SJCRH30 (cell line): ENCODE results near the gene SFXN3. TPM values are rescaled to one million over a fixed set of nuclear protein-coding genes. Genes with fewer than 3 reads are reported as not detected.
"Not testable (repeated sequence)": the region's sequence is repeated elsewhere in the genome, so short reads cannot be mapped to it uniquely, and the experiment has no call there.

Experiments
- DNase-seq, 2 experiments: peaks; one replicate each; pipeline ENCODE4 v3.0.0-alpha.2; 2015 to 2020
- H3K27ac ChIP-seq: fragments of 250-450 bp; sonication (Bioruptor Pico); 2 replicates; pipeline ENCODE4 v1.5.1; 2020; ENCODE audit warnings: mild to moderate bottlenecking, moderate library complexity
- H3K27me3 ChIP-seq: fragments of 250-450 bp; sonication (Bioruptor Pico); 2 replicates; pipeline ENCODE4 v1.5.1; 2020; ENCODE audit warnings: mild to moderate bottlenecking, moderate library complexity
- H3K36me3 ChIP-seq: fragments of 250-450 bp; sonication (Bioruptor Pico); 2 replicates; pipeline ENCODE4 v1.5.1; 2020; ENCODE audit warnings: mild to moderate bottlenecking, moderate library complexity
- H3K4me1 ChIP-seq: fragments of 250-450 bp; sonication (Bioruptor Pico); 2 replicates; pipeline ENCODE4 v1.5.1; 2020; ENCODE audit warnings: mild to moderate bottlenecking, moderate library complexity
- H3K4me3 ChIP-seq: fragments of 250-450 bp; sonication (Bioruptor Pico); 2 replicates; pipeline ENCODE4 v1.5.1; 2020; ENCODE audit warnings: mild to moderate bottlenecking, moderate library complexity
- H3K9me3 ChIP-seq: fragments of 250-450 bp; sonication (Bioruptor Pico); replicated peaks from 2 replicates; pipeline ENCODE4 v1.5.1; 2020; ENCODE audit warnings: mild to moderate bottlenecking, moderate library complexity
- total RNA-seq: library from RNA; depleted of rRNA; stranded (reverse); fragments of >200 nt; shearing (Covaris generic); gene quantifications from 2 replicates; pipeline ENCODE4 v1.2.3, GENCODE V29; 2014

Gene SFXN3
- total RNA-seq, 1 experiment from 2014 or later, result 15.3 TPM

DNA sequence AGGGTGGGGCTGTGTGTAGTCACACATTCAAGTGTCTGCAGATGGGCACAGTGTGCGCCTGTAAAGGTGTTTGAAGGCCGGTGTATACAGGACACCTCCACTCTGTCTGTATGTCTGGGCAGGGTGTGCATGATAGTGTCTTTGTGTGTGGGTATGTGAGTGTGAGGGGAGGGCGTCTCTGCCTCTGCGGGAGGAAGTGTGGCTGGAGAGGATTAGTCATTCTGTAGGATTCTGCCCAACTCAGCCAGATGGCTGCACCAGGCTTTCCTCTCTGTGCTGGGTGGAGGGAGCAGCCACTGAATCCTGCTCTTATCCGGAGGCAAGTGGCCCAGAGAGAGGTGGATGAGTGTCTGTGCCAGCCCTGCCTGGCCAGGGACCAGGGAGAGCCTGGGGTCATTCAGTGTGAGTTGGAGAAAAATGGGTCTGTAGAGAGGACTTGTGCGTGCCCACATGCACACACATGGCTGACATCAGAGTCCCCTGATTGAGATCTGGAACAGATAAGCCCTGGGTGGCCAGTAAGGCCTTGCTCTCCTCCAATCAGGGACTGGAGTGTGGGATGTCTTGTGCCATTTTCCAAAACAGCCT is 1.7 kb downstream of the SFXN3 start:
- no peaks in the 10 kb centered on the region for H3K36me3 ChIP-seq
- peak overlapping the region; percentile 31 for H3K27ac ChIP-seq
- peak; percentile 78 to 81 for DNase-seq
- peaks cover 38% of the 10 kb centered on the region for H3K4me1 ChIP-seq
- H3K27me3 ChIP-seq, result no peaks in the 10 kb centered on the region
- H3K4me3 ChIP-seq, result peak overlapping the region; percentile 53
- no peaks in the 10 kb centered on the region for H3K9me3 ChIP-seq

DNA sequence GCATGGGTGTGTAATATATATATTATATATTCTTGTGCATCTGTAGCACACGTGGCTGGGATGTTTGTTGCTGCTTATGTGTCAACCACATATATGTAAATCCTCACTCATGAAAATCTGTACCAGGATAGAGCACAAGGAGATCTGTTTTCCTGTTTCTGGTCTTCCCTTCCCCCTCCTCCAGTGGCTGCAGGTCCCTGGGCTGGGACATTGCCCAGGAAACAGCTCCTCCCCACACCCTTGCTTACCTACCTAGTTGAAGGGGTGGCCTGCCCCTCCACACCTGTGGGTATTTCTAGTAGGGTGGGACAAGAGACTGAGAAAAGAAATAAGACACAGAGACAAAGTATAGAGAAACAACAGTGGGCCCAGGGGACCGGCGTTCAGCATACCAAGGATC is 2.2 kb downstream of the SFXN3 start:
- peak overlapping the region; percentile 53; the same call in 1 of the 2 replicates for H3K4me3 ChIP-seq
- H3K27me3 ChIP-seq, result no peaks in the 10 kb centered on the region
- H3K9me3 ChIP-seq, result no peaks in the 10 kb centered on the region
- no peak overlapping the region; the same call in 1 of the 2 replicates for H3K27ac ChIP-seq
- peaks cover 34% of the 10 kb centered on the region for H3K4me1 ChIP-seq
- no peaks in the 10 kb centered on the region for H3K36me3 ChIP-seq
- no peak for DNase-seq

DNA sequence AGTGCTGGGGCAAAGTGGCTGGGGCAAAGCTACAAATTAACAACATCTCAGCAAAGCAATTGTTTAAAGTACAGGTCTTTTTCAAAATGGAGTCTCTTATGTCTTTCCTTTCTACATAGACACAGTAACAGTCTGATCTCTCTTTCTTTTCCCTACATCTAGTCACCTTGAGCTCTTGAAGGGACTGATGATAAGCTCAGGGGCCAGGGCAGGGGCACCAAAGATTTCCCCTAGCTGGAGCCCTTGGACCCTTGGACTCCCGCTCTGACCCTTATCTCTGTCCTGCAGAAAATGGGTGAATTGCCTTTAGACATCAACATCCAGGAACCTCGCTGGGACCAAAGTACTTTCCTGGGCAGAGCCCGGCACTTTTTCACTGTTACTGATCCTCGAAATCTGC is 3.4 kb downstream of the SFXN3 start:
- not testable (repeated sequence) for H3K9me3 ChIP-seq, H3K36me3 ChIP-seq, H3K27ac ChIP-seq, H3K4me3 ChIP-seq, DNase-seq, H3K27me3 ChIP-seq
- peaks cover 24% of the 10 kb centered on the region for H3K4me1 ChIP-seq

DNA sequence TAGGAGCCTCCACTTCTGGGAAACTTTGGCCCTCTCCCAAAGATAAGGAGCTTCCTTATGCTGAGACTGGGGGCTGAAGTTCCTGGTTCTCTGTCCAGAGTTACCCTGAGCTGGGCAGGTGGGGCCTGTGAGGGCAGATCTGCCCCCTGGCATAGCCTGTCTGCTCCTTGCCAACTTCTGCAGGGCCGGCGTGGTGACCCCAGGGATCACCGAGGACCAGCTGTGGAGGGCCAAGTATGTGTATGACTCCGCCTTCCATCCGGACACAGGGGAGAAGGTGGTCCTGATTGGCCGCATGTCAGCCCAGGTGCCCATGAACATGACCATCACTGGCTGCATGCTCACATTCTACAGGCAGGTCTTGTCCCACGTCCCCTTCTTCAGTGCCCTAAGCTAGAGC is 4.3 kb downstream of the SFXN3 start:
- Histone ChIP-seq H3K4me1 (peaks cover 17% of the 10 kb centered on the region), H3K36me3 (no peaks in the 10 kb centered on the region), H3K27me3 (no peaks in the 10 kb centered on the region), H3K27ac (no peak overlapping the region), H3K9me3 (no peaks in the 10 kb centered on the region), H3K4me3 (no peak overlapping the region)
- no peak for DNase-seq

DNA sequence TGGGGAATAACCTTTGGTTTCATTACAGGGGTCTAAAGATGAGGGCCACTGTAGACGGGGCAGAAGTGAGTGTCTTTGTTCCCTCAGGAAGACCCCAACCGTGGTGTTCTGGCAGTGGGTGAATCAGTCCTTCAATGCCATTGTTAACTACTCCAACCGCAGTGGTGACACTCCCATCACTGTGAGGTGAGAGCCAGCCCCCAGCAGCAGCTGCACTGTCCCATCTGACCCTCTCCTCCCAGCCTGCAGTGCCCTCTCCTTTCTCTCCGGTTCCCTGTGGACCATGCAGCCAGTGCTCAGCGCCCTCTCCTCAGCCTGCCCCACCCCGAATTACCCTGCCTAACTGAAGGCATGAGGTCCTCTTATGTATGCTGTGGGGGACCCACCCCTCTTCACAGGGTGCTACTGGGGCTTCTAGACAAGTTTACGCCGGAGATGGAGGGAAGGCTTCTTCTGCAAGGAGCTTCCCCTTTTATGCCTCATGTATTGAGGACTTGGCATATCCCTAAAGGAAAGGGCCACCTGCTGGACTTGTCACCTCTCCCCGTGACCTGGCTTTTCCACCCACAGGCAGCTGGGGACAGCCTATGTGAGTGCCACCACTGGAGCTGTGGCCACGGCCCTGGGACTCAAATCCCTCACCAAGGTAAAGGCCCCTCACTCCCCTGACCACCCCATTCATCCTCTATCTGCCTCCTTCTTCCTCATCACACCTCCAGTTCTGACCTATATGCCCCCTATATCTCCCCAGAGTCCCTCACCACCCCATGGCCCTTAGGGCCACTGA is 5.1 kb downstream of the SFXN3 start:
- Histone ChIP-seq H3K4me3 (no peak overlapping the region), H3K4me1 (peaks cover 15% of the 10 kb centered on the region), H3K27me3 (no peaks in the 10 kb centered on the region), H3K9me3 (no peaks in the 10 kb centered on the region), H3K27ac (no peak overlapping the region), H3K36me3 (no peaks in the 10 kb centered on the region)
- DNase-seq, result no peak

DNA sequence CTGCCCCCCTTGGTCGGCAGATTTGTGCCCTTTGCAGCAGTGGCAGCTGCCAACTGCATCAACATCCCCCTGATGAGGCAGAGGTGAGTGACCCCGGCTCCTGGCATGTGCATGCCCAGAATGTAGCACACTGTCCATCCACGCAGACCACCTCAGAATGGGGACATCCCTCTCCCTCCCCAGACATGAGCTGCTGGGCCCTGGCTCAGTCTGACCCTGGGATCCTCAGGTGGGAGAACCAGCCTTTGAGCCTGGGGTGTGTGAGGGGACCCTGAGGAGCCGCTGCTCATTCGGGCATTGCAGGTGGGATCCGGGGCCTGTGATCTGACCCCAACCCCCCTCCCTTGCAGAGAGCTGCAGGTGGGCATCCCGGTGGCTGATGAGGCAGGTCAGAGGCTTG is 5.7 kb downstream of the SFXN3 start:
- no peaks in the 10 kb centered on the region for H3K9me3 ChIP-seq
- DNase-seq, result no peak
- H3K4me1 ChIP-seq, result peaks cover 13% of the 10 kb centered on the region
- no peaks in the 10 kb centered on the region for H3K27me3 ChIP-seq
- no peak overlapping the region for H3K4me3 ChIP-seq
- no peak overlapping the region for H3K27ac ChIP-seq
- no peaks in the 10 kb centered on the region for H3K36me3 ChIP-seq

DNA sequence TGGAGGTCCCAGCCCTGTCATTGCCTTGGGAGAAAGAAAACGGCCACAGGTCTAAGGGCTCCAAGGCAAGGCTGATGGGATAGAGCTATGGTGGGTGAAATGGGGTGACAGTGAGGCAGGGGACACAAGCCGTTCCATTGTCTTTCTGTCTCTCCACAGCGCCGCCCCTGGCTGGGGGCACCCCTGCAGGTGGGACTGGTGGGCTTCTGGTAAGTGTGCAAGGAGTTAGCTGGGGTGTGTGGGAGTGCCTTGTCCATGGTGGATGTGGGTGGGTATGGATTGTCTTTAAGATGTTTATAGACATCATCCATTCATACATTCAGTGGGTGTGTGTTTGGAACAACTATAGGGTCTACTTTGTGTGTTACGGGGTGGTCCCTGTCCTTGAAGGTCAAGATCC is 7.5 kb downstream of the SFXN3 start:
- H3K27ac ChIP-seq, result no peak overlapping the region
- DNase-seq, result no peak
- no peak overlapping the region for H3K4me3 ChIP-seq
- no peaks in the 10 kb centered on the region for H3K36me3 ChIP-seq
- H3K4me1 ChIP-seq, result peaks cover 11% of the 10 kb centered on the region
- H3K27me3 ChIP-seq, result no peaks in the 10 kb centered on the region
- no peaks in the 10 kb centered on the region for H3K9me3 ChIP-seq

DNA sequence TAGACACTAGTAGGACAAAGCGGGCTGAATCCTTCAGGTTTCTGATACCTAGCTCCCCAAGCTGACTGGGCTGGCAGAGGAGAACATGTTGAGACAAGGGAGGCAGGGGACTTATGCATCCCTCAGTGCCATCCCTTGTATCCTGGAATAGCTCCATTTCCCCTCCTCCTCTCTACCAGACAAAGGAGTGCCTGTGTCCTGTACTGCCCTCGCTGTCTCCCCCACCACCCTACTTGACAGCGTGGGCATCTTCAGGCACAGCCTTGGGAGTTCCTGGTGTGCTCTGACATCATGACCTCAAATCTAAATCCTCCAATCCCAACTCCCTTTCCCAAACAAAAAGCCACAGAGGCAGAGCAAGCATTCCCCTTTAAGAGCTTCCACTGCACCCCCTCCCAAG is 9.0 kb downstream of the SFXN3 start:
- Histone ChIP-seq H3K27me3 (no peaks in the 10 kb centered on the region), H3K27ac (no peak overlapping the region), H3K9me3 (no peaks in the 10 kb centered on the region), H3K4me1 (peaks cover 17% of the 10 kb centered on the region), H3K36me3 (no peaks in the 10 kb centered on the region), H3K4me3 (no peak overlapping the region)
- DNase-seq, result no peak

DNA sequence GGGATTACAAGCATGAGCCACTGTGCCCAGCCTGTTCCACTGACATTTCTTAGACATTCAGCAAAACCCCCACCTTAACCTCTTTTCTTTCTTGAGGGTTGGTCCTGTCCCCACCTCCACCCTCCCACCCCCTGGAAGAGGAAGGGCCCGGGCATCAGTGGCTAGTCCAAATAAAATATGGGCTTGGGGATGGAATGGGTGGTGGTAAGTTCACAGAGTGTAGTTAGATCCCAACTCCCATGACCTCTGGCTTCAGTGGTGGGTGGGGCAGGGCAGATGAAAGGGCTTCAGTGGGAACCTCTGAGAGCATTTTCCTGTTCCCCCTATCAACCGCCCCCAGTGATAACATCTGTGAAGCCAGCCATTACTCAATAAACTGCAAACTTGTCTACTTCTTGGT is 9.8 kb downstream of the SFXN3 start:
- H3K4me1 ChIP-seq, result peaks cover 17% of the 10 kb centered on the region
- H3K27ac ChIP-seq, result no peak overlapping the region
- no peak overlapping the region for H3K4me3 ChIP-seq
- no peaks in the 10 kb centered on the region for H3K9me3 ChIP-seq
- no peaks in the 10 kb centered on the region for H3K27me3 ChIP-seq
- no peaks in the 10 kb centered on the region for H3K36me3 ChIP-seq
- DNase-seq, result peak in 1 of 2 experiments; percentile 20

DNA sequence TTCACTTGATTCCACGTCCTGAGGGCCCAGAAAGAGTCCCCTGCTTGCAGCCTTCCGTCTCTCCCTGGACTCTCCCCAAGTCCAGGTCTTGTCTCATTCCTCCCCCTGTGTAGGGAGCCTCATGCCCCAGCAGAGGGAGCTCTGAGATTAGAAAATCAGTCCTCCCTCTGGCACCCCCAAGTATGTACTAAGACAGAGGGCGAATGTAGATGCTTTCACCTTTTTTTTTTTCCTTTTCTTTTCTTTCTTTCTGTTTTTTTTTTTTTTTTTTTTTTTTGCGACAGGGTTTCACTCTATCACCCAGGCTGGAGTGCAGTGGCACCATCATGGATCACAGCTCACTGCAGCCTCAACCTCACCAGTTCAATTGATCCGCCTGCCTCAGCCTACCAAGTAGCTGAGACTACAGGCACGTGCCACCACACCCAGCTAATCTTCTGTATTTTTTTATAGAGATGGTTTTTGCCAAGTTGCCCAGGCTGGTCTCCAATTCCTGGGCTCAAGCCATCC is 10.3 kb downstream of the SFXN3 start:
- H3K27me3 ChIP-seq, result no peaks in the 10 kb centered on the region
- no peaks in the 10 kb centered on the region for H3K36me3 ChIP-seq
- peak; percentile 90 to 96 for DNase-seq
- no peak overlapping the region for H3K27ac ChIP-seq
- no peaks in the 10 kb centered on the region for H3K9me3 ChIP-seq
- no peak overlapping the region for H3K4me3 ChIP-seq
- H3K4me1 ChIP-seq, result peaks cover 17% of the 10 kb centered on the region

DNA sequence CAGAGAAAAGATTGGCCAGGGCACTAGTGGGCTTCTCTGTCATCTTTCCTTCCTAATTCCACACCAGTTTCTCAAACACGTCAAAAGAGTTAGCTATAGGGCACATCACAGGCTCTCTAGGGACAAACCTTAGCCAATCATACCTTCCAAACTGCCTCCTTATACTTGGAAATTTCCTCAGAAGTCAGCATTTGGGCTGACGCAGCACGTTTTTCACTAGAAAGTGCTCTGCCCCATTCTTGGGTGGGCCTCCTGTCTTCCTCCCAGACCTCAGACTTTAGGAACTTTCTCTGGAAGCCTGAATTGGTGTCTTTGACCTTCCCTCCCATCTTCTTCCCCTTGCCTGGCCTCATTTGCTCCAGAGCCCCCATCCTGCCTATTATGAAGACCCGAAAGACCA is 11.1 kb downstream of the SFXN3 start:
- Histone ChIP-seq H3K27ac (no peak overlapping the region; the same call in 1 of the 2 replicates), H3K4me3 (peak overlapping the region; percentile 60), H3K27me3 (no peaks in the 10 kb centered on the region), H3K9me3 (no peaks in the 10 kb centered on the region), H3K4me1 (peaks cover 17% of the 10 kb centered on the region), H3K36me3 (no peaks in the 10 kb centered on the region)
- no peak for DNase-seq

DNA sequence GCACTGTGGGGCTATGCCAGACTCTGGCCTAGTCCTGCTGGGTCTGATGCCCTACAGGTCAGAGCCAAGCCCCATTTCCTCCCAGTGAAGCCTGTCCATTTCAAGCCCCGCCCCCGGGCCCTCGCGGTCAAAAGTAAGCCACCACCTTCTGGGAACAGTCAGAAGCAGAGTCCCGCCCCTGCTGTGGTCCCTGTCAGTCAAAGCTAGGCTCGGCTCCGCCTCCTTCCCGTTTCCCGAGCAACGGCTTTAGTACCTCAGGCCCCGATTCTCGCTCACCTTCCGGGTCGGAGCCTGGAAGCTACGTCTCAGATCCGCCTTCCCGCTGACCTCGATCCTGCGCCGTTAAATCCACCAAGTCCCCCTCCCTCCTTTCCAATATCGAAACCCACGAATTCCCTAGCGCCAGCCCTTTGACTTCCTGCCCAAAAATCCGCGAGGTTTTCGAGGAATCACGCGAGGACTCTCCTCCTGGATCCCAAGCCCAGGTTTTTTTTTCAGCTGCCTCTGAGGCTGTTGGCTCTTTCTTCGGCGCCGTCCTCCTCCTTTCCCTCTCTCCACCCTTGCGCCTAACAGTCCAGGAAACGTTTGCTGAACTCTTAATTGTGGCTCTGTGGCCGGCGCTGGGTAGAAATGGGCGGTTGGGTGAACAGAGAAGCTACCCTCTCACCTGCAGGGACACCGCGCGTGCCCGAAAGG is 11.8 kb downstream of the SFXN3 start:
- Histone ChIP-seq H3K4me3 (peak overlapping the region; percentile 60), H3K27ac (peak overlapping the region; percentile 75), H3K36me3 (no peaks in the 10 kb centered on the region), H3K4me1 (peaks cover 17% of the 10 kb centered on the region), H3K9me3 (no peaks in the 10 kb centered on the region), H3K27me3 (no peaks in the 10 kb centered on the region)
- peak; percentile 98 for DNase-seq

DNA sequence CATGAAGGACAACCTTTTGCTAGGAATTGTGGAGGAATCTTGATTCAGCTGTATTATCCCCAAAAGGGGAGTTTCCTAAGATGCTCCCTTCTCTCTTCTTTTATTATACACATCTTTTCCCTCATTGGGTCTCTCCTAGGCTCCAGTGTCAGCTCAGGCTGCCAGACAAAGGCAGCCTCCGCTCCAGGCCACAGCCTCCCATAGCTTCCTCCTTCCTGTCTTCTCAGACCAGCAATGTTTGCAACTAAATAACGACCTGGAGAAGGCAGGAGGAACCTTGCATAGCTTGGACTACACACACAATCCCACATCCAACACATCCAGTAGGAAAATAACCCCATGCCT is 12.3 kb downstream of the SFXN3 start:
- H3K4me3 ChIP-seq, result peak overlapping the region; percentile 60
- H3K27ac ChIP-seq, result peak overlapping the region; percentile 75
- DNase-seq, result peak in 1 of 2 experiments; percentile 58

DNA sequence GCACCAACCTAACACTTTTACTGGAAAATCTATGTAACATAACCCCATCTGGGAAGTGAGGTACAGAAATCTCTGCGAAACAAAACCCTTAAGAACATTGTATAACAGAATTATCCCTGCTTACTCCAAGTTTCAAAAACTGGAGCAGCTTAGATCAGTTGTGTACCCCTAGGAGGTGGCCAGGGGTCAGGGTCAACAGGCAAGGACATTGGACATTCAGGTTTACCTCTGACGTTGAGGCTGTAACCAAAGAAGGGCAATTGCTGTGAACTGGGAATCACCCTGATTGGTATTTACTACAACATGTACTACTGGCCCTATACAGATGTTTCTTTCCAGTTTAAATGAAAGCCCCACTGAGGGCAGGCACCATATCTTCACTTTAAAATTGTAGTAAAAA is 13.1 kb downstream of the SFXN3 start:
- H3K27me3 ChIP-seq, result no peaks in the 10 kb centered on the region
- no peaks in the 10 kb centered on the region for H3K9me3 ChIP-seq
- no peak overlapping the region for H3K27ac ChIP-seq
- no peaks in the 10 kb centered on the region for H3K36me3 ChIP-seq
- H3K4me1 ChIP-seq, result peaks cover 17% of the 10 kb centered on the region
- DNase-seq, result no peak
- H3K4me3 ChIP-seq, result no peak overlapping the region

More for the DNA sequence above, 12.3 kb downstream of the SFXN3 start:
- H3K4me1 ChIP-seq, result peaks cover 17% of the 10 kb centered on the region
- H3K9me3 ChIP-seq, result no peaks in the 10 kb centered on the region
- H3K36me3 ChIP-seq, result no peaks in the 10 kb centered on the region
- H3K27me3 ChIP-seq, result no peaks in the 10 kb centered on the region
